GM21619 (cell line): Measurements from ENCODE around the gene GALC.

Experiments used
- ATAC-seq: cut with Tn5 transposase; IDR thresholded peaks from one replicate; pipeline ENCODE4 v1.9.1; 2021; ENCODE audit not compliant: unreplicated experiment

GALC gene

DNA sequence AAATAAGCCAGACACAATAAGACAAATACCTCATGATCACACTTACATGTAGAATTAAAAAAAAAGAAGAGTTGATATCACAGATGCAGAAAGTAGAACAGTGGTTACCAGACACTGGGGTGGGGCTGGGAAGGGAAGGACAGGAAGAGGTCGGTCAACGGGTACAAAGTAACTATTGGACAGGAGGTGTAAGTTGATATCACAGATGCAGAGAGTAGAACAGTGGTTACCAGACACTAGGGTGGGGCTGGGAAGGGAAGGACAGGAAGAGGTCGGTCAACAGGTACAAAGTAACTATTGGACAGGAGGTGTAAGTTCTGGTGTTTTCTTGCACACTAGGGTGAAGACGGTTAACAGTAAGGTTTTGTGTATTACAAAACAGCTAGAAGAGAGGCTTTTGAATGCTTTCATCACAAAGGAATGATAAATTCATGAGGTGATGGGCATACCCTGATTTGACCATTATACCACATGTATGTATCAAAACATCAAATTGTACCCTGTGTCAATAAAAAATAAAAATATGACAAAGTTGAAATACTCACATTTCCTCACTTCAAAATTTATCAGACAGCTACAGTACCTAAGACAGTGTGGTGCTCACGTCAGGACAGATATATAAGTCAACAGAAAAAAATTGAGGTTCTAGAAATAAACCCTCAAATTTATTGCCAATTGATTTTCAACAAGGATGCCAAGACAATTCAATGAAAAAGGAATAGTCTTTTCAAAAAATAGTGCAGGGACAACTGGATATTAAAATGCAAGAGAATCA, 32.8 kb downstream of the GALC start:
- ATAC-seq: no peak

DNA sequence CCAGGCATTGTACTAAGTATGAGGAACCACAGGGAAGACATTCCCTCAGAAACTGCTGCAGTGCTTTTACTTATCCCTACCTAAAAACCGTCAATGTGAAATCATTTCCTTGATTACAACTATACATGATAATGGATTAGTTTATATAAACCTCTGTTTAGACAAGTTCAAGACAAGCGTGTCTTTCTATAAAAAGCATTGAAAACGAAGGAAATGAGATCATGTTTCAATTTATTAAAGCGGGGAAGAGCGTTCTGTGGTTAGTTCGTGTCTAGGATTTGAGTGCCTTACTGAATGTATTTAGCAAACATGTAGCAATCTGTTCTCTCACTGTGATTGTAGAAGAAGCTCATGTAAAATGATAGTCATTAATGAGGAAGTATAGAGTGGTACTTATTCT, 37.5 kb downstream of the GALC start:
- ATAC-seq: no peak

DNA sequence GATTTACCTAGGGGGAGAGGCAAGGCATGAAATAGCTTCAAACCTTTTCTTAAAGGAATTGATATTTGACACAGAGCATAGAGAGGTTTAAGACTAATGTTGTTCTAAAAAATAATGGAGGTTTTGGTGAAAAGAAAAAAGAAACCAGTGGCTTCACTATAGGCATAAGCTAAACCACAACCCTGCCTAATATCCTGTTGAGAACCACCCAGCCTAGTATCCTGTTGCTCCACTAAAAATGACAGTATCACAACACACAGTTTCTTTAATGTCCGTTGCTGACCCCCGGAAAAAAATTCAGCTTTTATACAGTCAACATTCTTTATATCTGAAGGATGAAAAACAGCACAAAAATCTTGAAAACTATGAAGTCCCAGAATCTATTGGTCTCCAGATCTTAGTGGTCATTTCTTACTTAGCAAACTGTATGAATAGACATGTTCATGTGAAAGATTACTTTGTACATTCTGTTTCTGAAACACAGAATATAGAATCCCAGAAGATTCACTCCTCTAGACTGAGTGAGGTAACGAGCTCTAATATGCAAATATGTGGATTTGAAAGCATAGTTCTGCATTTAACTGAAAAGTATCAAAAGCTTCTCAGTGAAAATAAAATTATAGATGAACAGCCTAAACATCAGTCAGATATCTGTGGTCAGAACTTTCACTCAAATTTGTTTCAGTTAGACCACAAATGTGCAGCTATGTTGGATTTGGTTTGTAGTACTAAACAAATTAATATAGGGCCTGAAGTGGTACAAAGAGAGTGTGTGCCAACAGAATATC, 40.5 kb downstream of the GALC start:
- ATAC-seq: peak; percentile 89

DNA sequence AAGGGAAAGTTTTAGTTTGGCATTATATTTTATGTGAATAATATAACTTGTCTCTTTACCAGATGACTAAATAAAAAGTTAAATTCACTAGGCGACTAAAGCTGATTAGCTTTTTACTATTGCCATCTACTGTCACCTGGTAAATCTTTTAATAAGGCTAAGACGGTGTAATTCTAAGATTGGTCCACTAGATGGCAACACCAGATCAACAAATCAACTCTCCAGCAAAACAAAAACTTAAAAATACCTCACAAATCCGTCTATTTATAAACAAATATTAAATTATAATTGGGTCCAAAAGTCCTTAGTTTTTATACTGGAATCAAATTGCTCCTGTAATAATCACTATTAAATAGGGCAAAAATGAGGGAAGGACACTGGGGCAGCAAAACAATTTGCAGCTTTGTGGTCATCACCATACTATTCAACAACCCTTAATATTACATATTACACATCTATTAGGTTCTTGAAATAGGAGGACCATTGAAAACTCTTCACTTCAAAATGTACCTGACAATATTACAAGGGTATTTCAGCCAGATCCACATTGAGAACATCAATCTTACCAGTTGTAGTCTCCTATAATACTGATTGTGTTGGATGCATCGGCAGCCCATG, 47.9 kb downstream of the GALC start:
- ATAC-seq: no peak

DNA sequence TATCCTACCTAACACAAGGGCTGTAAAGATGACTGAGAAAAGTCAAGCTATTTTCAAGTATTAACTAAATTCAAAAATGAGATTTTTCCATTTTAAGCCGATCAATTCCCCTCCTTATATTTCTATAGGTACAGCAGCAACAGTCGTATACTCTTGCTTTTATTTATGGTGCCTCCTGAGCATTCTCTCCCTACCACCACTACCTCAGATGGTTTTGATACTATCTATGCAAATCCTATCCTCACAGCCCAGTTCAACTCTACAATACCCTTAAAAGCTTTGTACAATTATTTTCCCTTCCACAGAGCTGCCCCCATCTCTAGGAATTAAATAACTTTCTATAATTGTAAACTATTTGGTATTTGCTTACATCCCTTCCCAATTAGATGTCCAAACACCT, 52.1 kb downstream of the GALC start:
- ATAC-seq: peak; percentile 26

DNA sequence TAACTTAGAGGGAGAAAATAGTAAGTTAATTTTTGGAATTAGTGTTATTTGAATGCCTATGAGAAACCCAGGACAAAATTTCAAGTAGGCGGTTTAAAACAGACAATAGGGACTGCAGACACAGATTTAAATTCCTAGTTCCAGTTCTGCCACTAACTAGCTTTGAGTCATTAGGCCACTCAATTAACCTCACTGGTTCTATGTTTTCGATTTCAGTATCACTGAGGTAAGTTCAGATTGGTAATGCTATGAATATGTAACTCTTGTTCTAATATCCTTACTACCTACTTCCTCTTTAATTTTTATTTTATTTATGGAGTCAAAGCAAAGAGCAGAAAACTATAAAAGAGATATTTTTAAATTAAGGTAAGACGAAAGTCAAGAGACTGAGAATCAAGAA, 52.6 kb downstream of the GALC start:
- peak; percentile 98 for ATAC-seq

DNA sequence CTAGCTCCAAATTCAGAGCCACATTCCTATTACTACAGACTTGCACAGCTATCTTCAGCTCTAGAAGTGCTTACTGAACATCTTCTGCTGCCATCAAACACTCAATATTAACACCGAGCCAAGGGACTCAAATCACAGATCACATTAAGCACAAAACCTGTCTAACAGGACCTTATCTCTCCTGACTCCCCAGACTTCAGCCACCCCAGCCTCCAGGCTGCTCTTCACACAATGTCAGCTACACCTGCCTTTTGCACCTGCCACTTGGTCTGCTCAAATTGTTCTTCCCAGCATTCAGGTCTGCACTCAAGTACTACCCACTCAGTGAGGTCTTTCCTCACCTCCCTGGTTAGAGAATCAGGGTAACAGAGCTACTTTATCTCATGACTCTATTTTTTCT, 57.1 kb downstream of the GALC start:
- ATAC-seq: no peak

DNA sequence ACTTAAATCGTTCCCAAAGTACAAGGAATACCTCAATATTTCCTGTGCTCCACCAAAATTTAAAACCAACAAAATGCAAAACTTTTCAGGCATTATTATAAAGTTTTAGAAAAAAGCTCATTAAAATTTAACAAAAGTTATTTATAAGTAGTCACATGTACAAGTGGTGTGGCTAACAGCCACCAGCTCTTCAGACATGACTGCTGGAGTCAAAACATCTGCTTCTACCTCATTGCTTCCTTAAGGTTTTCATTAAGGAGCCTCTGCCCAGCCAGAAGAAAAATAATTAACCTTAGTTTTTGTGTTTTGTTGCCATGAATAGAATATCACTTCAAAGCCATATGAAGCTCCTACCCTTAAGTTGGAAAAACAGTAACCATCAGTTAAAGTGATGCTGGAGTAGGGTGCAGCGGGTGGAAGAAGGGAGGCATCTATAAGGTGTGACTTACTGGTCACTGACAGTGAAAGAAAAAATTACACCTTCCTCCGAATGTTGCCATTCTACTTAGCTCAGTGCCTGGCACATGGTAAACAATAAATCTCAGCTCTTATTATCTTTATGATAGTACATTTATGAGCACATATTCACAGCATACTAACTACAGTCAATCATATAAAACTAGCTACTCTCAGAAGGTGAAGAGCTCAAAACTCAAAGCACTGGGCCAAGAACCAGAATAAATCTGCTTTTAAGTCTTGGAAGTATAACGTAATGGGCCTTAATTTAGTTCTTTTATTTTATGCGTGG, 57.7 kb downstream of the GALC start:
- no peak for ATAC-seq

DNA sequence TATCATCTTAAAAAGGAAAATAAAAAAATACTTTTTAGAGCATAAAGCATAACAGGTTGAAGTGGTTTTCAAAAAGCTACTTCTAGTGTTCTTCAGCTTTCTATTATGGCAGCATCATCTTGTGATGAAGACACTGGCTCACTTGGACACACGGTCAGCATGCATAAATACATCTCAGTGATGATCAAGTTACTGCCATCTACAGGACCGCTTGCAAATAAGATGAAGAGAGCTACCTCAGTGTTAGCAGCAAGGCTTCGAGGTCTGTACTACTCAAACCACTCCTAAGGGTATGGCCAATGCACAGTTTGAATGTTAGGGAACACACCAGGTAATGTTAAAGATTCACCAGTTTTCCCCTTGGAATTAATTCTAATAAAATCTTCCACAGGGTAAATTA, 58.8 kb downstream of the GALC start:
- ATAC-seq: no peak

DNA sequence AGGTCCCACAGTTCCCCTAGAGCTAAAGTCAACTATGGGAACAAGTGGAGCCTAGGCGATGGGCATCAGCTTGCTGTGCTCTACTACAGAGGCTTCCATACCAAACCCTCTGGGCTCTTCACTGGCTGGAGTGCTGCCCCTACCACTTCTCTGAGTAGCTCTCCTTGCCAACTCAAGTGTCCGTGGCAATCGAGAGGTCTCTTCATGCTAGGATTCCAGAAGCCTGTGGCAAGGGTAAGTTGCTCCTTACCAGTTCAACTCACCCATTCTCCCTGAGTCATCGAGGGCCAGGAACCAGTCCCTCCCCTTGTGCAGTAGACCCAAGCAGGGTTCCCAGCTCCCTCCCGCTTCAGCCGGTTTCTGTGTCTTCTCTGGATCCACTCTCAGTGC, 76.1 kb downstream of the GALC start:
- no peak for ATAC-seq

DNA sequence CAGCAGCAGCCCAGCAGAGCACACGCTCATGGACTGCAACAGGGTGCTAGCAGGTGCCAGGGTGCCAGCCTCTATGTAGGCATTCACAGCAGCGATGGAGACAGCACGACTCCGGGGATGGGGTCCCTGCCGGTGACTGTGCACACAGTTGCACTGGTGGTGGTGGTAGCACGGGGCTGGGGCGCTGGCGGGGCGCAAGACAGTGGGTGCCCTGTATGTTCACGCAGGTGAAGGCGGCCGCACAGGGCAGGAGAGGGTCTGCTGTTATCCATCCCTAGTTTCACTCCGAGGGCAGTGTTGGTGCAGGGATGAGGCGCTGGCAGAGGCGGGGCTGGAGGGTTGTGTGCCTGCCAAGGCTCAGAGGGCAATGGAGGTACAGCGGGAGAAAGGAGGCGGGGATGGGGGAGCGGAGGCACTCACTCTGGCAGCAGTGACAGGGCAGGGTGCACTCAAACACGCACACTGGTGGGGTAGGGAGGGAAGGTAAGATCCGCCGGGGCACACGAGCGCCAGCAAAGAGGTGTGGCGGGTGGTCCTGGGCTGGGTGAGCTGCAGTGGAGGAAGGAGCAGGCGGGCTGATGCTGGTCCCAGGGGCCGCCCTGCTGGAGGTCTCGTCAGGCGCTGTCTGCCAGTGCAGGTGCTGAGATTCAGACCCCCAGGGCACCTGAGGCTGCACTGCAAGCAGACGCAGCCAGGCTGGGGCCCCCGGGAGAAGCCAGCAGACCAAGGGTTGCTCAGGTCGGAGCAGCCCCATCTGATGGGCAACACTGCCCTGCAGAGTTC, 76.7 kb downstream of the GALC start:
- no peak for ATAC-seq

DNA sequence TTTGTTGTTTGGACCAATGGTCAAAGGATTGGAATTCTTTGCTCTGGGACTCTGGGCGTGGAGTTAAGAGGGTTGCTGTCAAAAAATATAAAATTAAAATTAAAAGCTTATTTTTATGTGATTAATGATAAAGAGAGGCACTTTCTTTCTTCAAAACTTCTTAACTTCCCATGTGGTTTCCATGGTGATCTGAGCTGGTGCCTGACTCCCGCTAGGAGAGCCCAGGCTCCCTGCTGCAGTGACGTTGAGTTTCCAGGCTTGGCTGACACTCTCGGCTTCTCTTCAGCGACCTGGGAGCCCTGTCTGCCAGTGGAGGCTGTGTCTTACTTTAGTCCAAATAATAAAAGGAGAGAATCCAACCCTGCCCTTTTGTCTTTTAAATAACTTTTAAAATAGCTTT, 84.4 kb downstream of the GALC start:
- no peak for ATAC-seq

DNA sequence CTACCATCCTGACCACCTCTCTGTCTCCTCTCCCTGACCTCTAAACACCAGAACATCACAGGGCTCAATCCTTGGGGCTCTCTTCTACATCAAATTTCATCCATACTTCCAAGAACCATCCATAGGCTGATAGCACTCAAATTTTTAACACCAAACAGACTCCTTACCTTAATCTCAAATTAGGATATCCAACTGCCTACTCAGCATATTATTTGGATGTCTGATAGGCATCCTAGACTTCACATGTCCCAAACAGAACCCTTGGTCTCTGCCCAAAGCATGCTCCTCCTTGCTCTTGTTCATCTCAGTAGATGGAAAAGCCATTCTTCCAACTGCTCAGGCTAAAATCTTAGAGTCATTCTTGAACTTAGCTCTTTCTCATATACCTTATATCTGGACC, 91.3 kb downstream of the GALC start:
- no peak for ATAC-seq

DNA sequence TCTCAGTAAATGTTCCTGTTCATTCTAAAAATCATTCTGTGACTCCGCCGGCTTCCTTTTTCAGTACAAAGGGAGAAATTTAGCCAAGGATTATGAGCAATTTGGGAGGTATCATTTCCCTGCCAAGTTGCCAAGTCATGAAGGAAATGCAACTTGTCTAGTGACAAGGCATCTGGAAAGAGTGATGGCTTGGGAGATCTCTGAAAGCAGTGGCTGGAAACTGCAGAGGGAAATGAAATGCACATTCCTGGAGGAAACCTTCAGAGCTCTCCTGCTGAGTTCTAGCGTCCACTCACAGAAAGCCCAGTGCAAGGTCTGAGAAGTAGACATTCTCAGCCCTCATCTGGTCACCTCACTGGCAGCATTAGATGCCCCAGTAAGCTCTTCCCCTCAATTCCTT, 91.7 kb downstream of the GALC start:
- no peak for ATAC-seq

DNA sequence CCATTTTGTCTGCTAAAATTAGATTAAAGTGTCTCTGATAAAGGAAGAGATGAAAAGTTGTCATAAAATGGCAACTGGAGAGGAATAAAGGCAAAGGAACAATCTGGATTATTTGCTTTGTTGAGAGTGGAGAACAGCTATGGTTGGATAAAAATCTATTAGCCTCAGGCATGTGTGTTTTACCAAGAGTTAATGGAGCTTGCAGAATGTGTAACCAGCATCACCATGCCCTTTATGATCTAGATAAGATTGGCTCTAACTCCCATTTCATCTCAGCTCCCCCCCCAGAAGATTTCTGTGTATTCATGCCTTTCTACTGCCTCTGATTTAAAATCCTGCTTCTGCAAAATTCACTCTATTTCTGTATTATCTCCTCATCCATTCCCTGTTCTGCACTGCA, 93.8 kb downstream of the GALC start:
- ATAC-seq: no peak

DNA sequence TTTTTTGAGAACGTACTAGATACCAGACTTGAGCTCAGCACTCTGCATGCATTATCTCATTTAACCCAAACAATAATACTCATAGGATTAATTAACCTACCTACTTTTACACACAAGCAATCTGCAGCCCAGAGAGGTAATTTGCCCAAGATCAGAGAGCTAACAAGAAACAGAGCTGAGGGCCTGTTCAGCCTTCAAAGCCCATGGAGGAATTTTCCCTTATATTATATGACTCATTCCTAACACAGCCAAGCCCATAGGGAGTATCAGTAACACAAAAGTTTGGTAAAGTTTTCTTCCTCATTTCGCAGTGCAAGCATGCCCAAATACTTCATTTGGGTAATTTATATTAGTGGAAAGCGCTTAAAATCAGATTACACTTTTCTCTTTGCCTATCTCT, 94.7 kb downstream of the GALC start:
- ATAC-seq: no peak

DNA sequence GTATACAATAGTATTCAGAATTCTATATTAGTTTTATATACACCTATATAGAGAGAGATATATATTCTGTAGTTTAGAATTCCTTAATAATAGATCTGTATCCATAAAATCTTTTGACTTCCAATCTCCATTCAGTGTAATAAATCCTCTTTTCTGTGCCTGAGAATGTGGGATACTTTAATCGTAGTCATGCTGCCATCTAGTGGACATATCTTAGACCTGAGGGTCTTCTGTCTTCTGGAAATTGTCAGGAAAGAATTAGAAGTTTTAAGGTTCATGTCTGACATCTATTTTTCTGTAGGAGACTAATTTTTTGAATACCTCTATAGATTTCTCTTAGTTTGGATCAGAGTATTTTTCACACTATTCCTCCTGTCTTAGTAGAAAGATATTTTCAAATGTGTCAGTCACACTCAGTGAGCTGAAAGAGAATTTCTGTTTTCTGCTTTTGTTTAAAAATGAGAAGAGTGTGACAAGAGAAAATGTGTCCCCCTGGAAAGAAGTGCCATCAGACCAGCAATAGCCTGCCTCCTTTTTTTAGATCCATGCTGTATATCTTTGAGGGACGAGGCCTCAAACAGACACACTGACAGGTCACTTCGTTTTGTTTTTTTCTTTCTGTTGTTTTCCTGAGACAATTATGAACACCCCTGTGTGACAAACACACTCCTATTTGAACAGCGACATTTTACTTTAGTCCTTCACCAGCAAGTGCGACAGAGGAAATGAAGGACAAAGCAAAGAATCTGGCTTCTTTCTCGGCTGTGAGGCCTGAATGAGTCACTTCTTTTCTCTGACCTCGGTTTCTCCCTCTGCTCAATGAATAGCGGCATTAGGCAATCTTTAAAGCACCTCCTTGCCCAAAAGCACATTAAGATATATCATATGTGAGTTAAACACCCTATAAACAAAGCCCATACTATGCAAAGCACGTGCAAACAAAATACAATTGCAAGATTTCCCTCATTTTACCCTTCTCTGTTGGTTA, 96.3 kb downstream of the GALC start:
- ATAC-seq: peak; percentile 76

DNA sequence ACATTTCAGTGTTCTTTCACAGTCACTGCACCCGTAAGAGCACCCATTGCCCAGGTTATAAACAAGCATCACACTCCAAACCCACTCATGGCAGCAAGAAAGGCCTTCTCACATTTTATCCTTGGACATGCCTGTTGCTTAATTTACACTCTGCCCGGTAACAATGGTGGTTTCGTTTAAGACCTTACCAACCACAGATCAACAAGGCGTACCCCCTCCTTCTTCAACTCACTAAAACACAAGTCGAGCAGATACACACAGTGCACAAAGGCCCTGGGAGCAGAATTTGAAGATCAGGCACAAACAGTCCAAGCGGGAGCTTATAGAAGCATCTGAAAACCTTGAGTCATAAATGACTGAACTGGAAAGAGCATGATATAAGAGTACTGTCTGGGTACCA, 98.1 kb downstream of the GALC start:
- no peak for ATAC-seq

DNA sequence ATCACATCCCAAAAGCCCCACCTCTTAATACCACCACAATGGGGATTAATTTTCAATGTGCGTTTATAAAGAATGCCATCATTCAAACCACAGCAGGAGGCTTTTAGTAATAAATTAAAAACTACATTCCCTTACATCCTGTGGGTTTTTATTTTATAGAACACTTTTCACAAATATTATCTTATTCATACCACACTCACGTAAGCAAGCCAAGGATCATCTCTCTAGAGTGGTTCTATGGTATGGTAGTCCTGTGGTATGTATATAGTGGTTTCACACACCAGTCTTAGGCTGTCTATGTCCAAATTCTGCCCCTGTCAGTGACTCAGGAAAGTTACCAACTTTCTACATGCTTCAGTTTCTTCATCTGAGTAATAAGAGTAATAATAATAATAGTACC, 100.2 kb downstream of the GALC start:
- ATAC-seq: no peak
